Endothelial cell of umbilical vein (primary cell): ENCODE data around the gene LURAP1L. TPM values are rescaled to one million over a fixed set of nuclear protein-coding genes. Genes with fewer than 3 reads are reported as not detected.

Source experiments
- BruUV-seq: library from RNA; stranded (reverse); fragments of 400-500 nt; replicated peaks from 2 replicates; lab custom pipeline; 2021; lab: Mats Ljungman, UMichigan
- CTCF ChIA-PET: fragments of 300-600, 350-600 bp; sonication (Branson Sonifier 250); formaldehyde crosslinking; loops from one replicate; lab custom pipeline; 2021; ENCODE audit warnings: antibody characterized with exemption, inconsistent platforms; lab: Charles Lee
- POLR2A ChIA-PET: fragments of 300-600, 350-600 bp; sonication (Branson Sonifier 250); formaldehyde crosslinking; loops from one replicate; lab custom pipeline; 2021; ENCODE audit warnings: antibody characterized with exemption, inconsistent platforms; lab: Charles Lee
- DNase-seq: peaks from one replicate; pipeline ENCODE4 v3.0.0-alpha.2; 2011; ENCODE audit warnings: low read depth, low spot score
- FAIRE-seq: peaks from 2 replicates; lab custom pipeline; 2011; peaks lifted over from hg19 to GRCh38; lab: Jason Lieb, UNC
- H2AFZ ChIP-seq: 2 replicates; pipeline ENCODE4 v1.6.0; 2012; ENCODE audit warnings: low read depth, low read length, control low read depth, inconsistent platforms
- H3K27ac ChIP-seq: 2 replicates; pipeline ENCODE4 v1.5.1; 2011; ENCODE audit warnings: low read depth, mild to moderate bottlenecking, control low read depth, low read length, moderate library complexity; ENCODE audit not compliant: insufficient read depth
- H3K27me3 ChIP-seq, 2 experiments: 2 replicates each; pipeline versions ENCODE4 v1.6.0 to v1.6.1; 2011; ENCODE audit warnings: low read length in 2 of 2, mixed read lengths in 1 of 2; ENCODE audit not compliant: control insufficient read depth in 2 of 2, insufficient read depth in 2 of 2
- H3K36me3 ChIP-seq, 2 experiments: 2 replicates in 1 of 2; 3 replicates in 1 of 2; pipeline ENCODE4 v1.5.1; 2011; ENCODE audit warnings: low read length in 2 of 2, mild to moderate bottlenecking in 1 of 2, moderate library complexity in 1 of 2; ENCODE audit not compliant: control insufficient read depth in 2 of 2, insufficient read depth in 2 of 2; ENCODE audit errors: extremely low read depth in 1 of 2
- H3K4me1 ChIP-seq: 3 replicates; pipeline ENCODE4 v1.5.1; 2011; ENCODE audit warnings: mild to moderate bottlenecking, low read length; ENCODE audit not compliant: control insufficient read depth, insufficient read depth; ENCODE audit errors: extremely low read depth
- H3K4me2 ChIP-seq: 2 replicates; pipeline ENCODE4 v1.6.1; 2011; ENCODE audit warnings: low read length, control low read depth, mixed read lengths; ENCODE audit not compliant: insufficient read depth
- H3K4me3 ChIP-seq, 3 experiments: fragments of 200-600 bp in 1 of 3; sonication (generic), shearing (Covaris generic) in 1 of 3; replicated peaks in 1 of 3; 2 replicates each; pipeline ENCODE4 v1.5.1; 2011 to 2016; ENCODE audit warnings: control low read depth in 3 of 3, low read length in 3 of 3, mild to moderate bottlenecking in 2 of 3, inconsistent platforms in 1 of 3, low read depth in 1 of 3, moderate library complexity in 1 of 3; ENCODE audit not compliant: insufficient read depth in 1 of 3
- H3K79me2 ChIP-seq: 2 replicates; pipeline ENCODE4 v1.6.0; 2012; ENCODE audit warnings: low read length, inconsistent platforms; ENCODE audit not compliant: control insufficient read depth, insufficient read depth
- H3K9ac ChIP-seq: replicated peaks from 2 replicates; pipeline ENCODE3; 2011; ENCODE audit warnings: low read length, control low read depth; ENCODE audit not compliant: insufficient read depth; ENCODE audit errors: extremely low read depth
- H3K9me1 ChIP-seq: replicated peaks from 3 replicates; pipeline ENCODE4 v1.6.0; 2011; ENCODE audit warnings: mild to moderate bottlenecking, low read length; ENCODE audit not compliant: control insufficient read depth, insufficient read depth; ENCODE audit errors: extremely low read depth
- H3K9me3 ChIP-seq: replicated peaks from 2 replicates; pipeline ENCODE4 v1.5.1; 2012; ENCODE audit warnings: low read length, inconsistent platforms; ENCODE audit not compliant: control insufficient read depth, insufficient read depth
- H4K20me1 ChIP-seq: replicated peaks from 2 replicates; pipeline ENCODE3; 2011; ENCODE audit warnings: mild to moderate bottlenecking, low read length; ENCODE audit not compliant: control insufficient read depth, insufficient read depth; ENCODE audit errors: extremely low read depth
- GATA2 ChIP-seq: IDR thresholded peaks from 2 replicates; pipeline ENCODE4 v1.7.0; 2011; ENCODE audit warnings: low read depth, mild to moderate bottlenecking, moderate library complexity, mixed read lengths, low read length; ENCODE audit not compliant: insufficient read length, insufficient read depth
- POLR2A ChIP-seq: IDR thresholded peaks from 2 replicates; pipeline ENCODE4 v1.6.1; 2012; ENCODE audit warnings: low read depth, mild to moderate bottlenecking, control low read depth, low read length
- dilution Hi-C: fragments of 300-500 bp; cut with MboI; formaldehyde crosslinking; loops from one replicate; pipeline ENCODE4 v1.15.0; 2019; ENCODE audit warnings: low sequenced_read_pairs; ENCODE audit not compliant: extremely low pct_ligation_motif_present
- intact Hi-C: fragments of 100-400 bp; cut with micrococcal nuclease; formaldehyde crosslinking; loops from one replicate; pipeline ENCODE4 v1.10.0; 2022
- polyA plus RNA-seq, 4 experiments: library from polyadenylated mRNA; depleted of rRNA in 3 of 4; stranded (reverse) in 3 of 4; unstranded in 1 of 4; fragments of >200 nt; gene quantifications; 2 replicates each; pipeline versions ENCODE4 v1.2.1 to v1.2.3, GENCODE V29; 2011 to 2012; ENCODE audit warnings: missing spikeins in 1 of 4
- total RNA-seq: library from RNA; stranded (reverse); gene quantifications from 2 replicates; pipeline ENCODE4 v1.2.3, GENCODE V29; 2021
- TF ChIP-seq, protein P1 (sequence below), 2 donors: IDR thresholded peaks; 1 replicate in 1 of 2; 2 replicates in 1 of 2; pipeline ENCODE4 v1.5.1; 2011; ENCODE audit warnings: low read length in 2 of 2, mild to moderate bottlenecking in 2 of 2, moderate library complexity in 2 of 2, control low read depth in 1 of 2, inconsistent platforms in 1 of 2, low read depth in 1 of 2; ENCODE audit not compliant: insufficient read depth in 1 of 2; ENCODE audit errors: extremely low read depth in 1 of 2

The LURAP1L gene
- total and polyA plus RNA-seq, 2 donors (not counting 3 experiments of a cell fraction or from before 2014, with no cell fraction given): 1.5 to 3.3 TPM

DNA sequence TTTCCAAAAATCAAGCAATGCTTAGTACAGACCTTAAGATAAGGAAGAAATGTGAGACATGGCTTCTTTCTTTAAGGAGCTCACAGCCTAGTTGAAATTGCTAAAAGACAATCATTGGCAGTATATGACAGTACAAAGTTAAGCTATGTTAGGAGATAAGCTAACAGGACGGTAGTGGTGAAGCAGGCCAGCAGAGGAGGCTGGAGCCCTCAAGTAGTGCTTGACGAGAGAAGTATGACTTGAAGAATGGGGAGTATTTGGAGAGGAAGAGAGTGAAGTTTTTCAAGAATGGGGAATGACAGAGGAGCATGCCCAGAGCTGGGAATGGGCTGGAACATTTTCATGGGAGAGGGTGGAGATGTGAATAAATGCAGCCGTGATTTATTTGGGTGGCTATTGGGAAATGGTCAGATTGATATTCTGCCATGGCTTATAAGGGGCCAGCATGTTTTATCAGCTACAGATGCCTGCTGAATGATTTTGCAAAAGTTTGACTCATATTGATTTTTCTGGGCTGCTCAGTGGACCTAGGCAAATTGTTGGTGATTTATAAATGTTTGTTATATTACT lies 43.7 kb downstream of the LURAP1L start:
- FAIRE-seq (no peak), DNase-seq (no peak)
- intact Hi-C loops: no loop called here
- ChIA-PET POLR2A (no interaction called here), CTCF (interaction anchor here (0.6 to 2.0 kb wide), 3 partner anchors 42 to 178 kb away, joined by 3 to 8 read pairs (median 4); no protein-coding TSS in a partner anchor)
- H3K9me1 ChIP-seq: no peaks in the 10 kb centered on the region
- H3K9ac ChIP-seq: no peak overlapping the region
- TF ChIP-seq POLR2A: no peak
- TF ChIP-seq, protein P1, sequence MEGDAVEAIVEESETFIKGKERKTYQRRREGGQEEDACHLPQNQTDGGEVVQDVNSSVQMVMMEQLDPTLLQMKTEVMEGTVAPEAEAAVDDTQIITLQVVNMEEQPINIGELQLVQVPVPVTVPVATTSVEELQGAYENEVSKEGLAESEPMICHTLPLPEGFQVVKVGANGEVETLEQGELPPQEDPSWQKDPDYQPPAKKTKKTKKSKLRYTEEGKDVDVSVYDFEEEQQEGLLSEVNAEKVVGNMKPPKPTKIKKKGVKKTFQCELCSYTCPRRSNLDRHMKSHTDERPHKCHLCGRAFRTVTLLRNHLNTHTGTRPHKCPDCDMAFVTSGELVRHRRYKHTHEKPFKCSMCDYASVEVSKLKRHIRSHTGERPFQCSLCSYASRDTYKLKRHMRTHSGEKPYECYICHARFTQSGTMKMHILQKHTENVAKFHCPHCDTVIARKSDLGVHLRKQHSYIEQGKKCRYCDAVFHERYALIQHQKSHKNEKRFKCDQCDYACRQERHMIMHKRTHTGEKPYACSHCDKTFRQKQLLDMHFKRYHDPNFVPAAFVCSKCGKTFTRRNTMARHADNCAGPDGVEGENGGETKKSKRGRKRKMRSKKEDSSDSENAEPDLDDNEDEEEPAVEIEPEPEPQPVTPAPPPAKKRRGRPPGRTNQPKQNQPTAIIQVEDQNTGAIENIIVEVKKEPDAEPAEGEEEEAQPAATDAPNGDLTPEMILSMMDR (IDR thresholded peaks at IDR 0.05; ENCODE audit: extremely low read depth in 1 of 2, insufficient read depth in 1 of 2, low read depth in 1 of 2, low read length in 2 of 2): no peak
- H3K4me3 ChIP-seq: no peak overlapping the region
- no peak overlapping the region for H3K27ac ChIP-seq
- H3K9me3 ChIP-seq: no peaks in the 10 kb centered on the region
- no peak overlapping the region for H3K4me2 ChIP-seq
- BruUV-seq: no TSS peak
- H3K79me2 ChIP-seq: no peaks in the 10 kb centered on the region
- dilution Hi-C loops: no loop called here
- H3K36me3 ChIP-seq: no peaks in the 10 kb centered on the region
- no peaks in the 10 kb centered on the region for H4K20me1 ChIP-seq
- H2AFZ ChIP-seq: no peak overlapping the region
- H3K4me1 ChIP-seq: peaks cover 16% of the 10 kb centered on the region
- H3K27me3 ChIP-seq: no peaks in the 10 kb centered on the region

DNA sequence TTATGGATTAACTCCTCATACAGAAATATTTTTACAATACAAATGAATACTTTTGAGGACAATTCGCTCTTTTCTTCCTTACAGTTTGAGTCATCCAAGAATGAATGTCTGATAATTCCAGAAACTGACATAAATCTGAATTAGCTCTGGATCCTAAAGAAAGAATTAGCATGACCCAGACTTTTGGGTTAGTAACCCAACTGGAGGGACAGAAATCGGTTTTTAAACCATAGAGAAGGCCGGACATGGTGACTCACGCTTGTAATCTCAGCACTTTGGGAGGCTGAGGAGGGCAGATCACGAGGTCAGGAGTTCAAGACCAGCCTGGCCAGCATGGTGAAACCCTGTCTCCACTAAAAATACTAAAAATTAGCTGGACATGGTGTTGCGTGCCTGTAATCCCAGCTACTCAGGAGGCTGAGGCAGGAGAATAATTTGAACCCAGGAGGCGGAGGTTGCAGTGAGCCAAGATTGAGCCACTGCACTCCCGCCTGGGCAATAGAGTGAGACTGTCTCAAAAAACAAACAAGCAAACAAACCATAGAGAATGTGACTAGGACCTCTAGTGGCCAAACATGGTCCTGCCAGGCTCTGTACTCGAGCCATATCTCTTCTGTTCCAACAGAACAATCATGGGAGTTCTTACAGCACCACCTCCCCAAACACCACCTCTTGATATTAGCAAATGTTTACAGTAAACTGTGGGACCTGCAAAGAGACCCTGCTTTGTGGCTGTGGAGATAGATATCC lies 44.8 kb downstream of the LURAP1L start:
- dilution Hi-C loops (no loop called here), intact Hi-C loops (no loop called here)
- Histone ChIP-seq H3K9me3 (no peaks in the 10 kb centered on the region), H4K20me1 (no peaks in the 10 kb centered on the region), H3K27me3 (no peaks in the 10 kb centered on the region), H3K4me1 (peaks cover 9% of the 10 kb centered on the region), H3K36me3 (no peaks in the 10 kb centered on the region), H3K4me2 (no peak overlapping the region), H3K4me3 (no peak overlapping the region), H2AFZ (no peak overlapping the region), H3K9me1 (no peaks in the 10 kb centered on the region), H3K27ac (no peak overlapping the region), H3K9ac (no peak overlapping the region), H3K79me2 (no peaks in the 10 kb centered on the region)
- FAIRE-seq (no peak), DNase-seq (no peak)
- TF ChIP-seq, protein P1 (IDR thresholded peaks at IDR 0.05; ENCODE audit: extremely low read depth in 1 of 2, insufficient read depth in 1 of 2, low read depth in 1 of 2, low read length in 2 of 2): peak; percentile 35 to 50
- TF ChIP-seq GATA2: no peak
- CTCF ChIA-PET: interaction anchor here (1.6 kb wide), 1 partner anchor 95 kb away, joined by 6 read pairs; no protein-coding TSS in a partner anchor
- POLR2A ChIA-PET: no interaction called here
- no TSS peak for BruUV-seq
